Measurements from ENCODE around the gene MILR1.
"Not testable (repeated sequence)": the region's sequence is repeated elsewhere in the genome, so short reads cannot be mapped to it uniquely, and the experiment has no call there.

Gene MILR1

GRCh38 chr17:64448665-64449512 lies at the start of gene MILR1:
MILR1 (plus strand) TSS chr17:64449115; CDS start chr17:64449169, 54 bp downstream.
- no peak for DNase-seq (ENCODE audit: low read depth, low spot score)

- DNase-seq (ENCODE audit: low read depth, low spot score), result no peak
Measured at GRCh38 chr17:64399767-64400156, 49.2 kb upstream of the MILR1 start.

- DNase-seq (ENCODE audit: low read depth, low spot score), result no peak
Measured at GRCh38 chr17:64400642-64401041, 48.3 kb upstream of the MILR1 start.

GRCh38 chr17:64401244-64401860 lies 47.6 kb upstream of the MILR1 start:
- no peak for DNase-seq (ENCODE audit: low read depth, low spot score)

- no peak for DNase-seq (ENCODE audit: low read depth, low spot score)
Measured at GRCh38 chr17:64401941-64402340, 47.0 kb upstream of the MILR1 start.

GRCh38 chr17:64402469-64402868 lies 46.4 kb upstream of the MILR1 start:
- DNase-seq (ENCODE audit: low read depth, low spot score), result no peak

- DNase-seq (ENCODE audit: low read depth, low spot score), result no peak
Measured at GRCh38 chr17:64403881-64404460, 44.9 kb upstream of the MILR1 start.

- no peak for DNase-seq (ENCODE audit: low read depth, low spot score)
Measured at GRCh38 chr17:64406321-64407200, 42.4 kb upstream of the MILR1 start.

GRCh38 chr17:64410750-64411490 lies 38.0 kb upstream of the MILR1 start:
- DNase-seq (ENCODE audit: low read depth, low spot score), result no peak

- DNase-seq (ENCODE audit: low read depth, low spot score), result no peak
Measured at GRCh38 chr17:64411999-64412771, 36.7 kb upstream of the MILR1 start.

- DNase-seq (ENCODE audit: low read depth, low spot score), result no peak
Measured at GRCh38 chr17:64412944-64413381, 36.0 kb upstream of the MILR1 start.

- DNase-seq (ENCODE audit: low read depth, low spot score), result no peak
Measured at GRCh38 chr17:64413513-64413912, 35.4 kb upstream of the MILR1 start.

- DNase-seq (ENCODE audit: low read depth, low spot score), result no peak
Measured at GRCh38 chr17:64418506-64419339, 30.2 kb upstream of the MILR1 start.

GRCh38 chr17:64420143-64420670 lies 28.7 kb upstream of the MILR1 start:
- DNase-seq (ENCODE audit: low read depth, low spot score), result no peak

GRCh38 chr17:64422121-64422520 lies 26.8 kb upstream of the MILR1 start:
- not testable (repeated sequence) for DNase-seq (ENCODE audit: low read depth, low spot score)

- DNase-seq (ENCODE audit: low read depth, low spot score), result no peak
Measured at GRCh38 chr17:64423881-64424280, 25.0 kb upstream of the MILR1 start.

GRCh38 chr17:64424324-64424849 lies 24.5 kb upstream of the MILR1 start:
- no peak for DNase-seq (ENCODE audit: low read depth, low spot score)

- DNase-seq (ENCODE audit: low read depth, low spot score), result no peak
Measured at GRCh38 chr17:64425191-64425590, 23.7 kb upstream of the MILR1 start.

- no peak for DNase-seq (ENCODE audit: low read depth, low spot score)
Measured at GRCh38 chr17:64426596-64426995, 22.3 kb upstream of the MILR1 start.
